ENCODE results near the gene HOXC5.

HOXC5 gene

GRCh38 chr12:53994264-53995001, 38.4 kb upstream of the HOXC5 start:
- in situ Hi-C loops (cut with HindIII; ENCODE audit: low pct_ligation_motif_present, low pct_unique_long_range_greater_than_20kb, low sequenced_read_pairs) = no loop called here

GRCh38 chr12:53995002-53995377, 37.9 kb upstream of the HOXC5 start:
- in situ Hi-C loops (cut with HindIII; ENCODE audit: low pct_ligation_motif_present, low pct_unique_long_range_greater_than_20kb, low sequenced_read_pairs) = no loop called here
- peak; percentile 65 for DNase-seq

More at GRCh38 chr12:53994264-53995001, 38.4 kb upstream of the HOXC5 start:
- DNase-seq = peak; percentile 46

GRCh38 chr12:53995378-53996239, 37.2 kb upstream of the HOXC5 start:
- in situ Hi-C loops (cut with HindIII; ENCODE audit: low pct_ligation_motif_present, low pct_unique_long_range_greater_than_20kb, low sequenced_read_pairs) = no loop called here
- peak; percentile 86 for DNase-seq

GRCh38 chr12:53996240-53997203, 36.3 kb upstream of the HOXC5 start:
- in situ Hi-C loops (cut with HindIII; ENCODE audit: low pct_ligation_motif_present, low pct_unique_long_range_greater_than_20kb, low sequenced_read_pairs) = no loop called here
- peak; percentile 49 for DNase-seq

- DNase-seq = no peak
- in situ Hi-C loops (cut with HindIII; ENCODE audit: low pct_ligation_motif_present, low pct_unique_long_range_greater_than_20kb, low sequenced_read_pairs) = no loop called here
These were observed 35.4 kb upstream of the HOXC5 start for GRCh38 chr12:53997204-53998109.

- in situ Hi-C loops (cut with HindIII; ENCODE audit: low pct_ligation_motif_present, low pct_unique_long_range_greater_than_20kb, low sequenced_read_pairs) = no loop called here
- DNase-seq = no peak
These were observed 34.5 kb upstream of the HOXC5 start for GRCh38 chr12:53998110-53998899.

- in situ Hi-C loops (cut with HindIII; ENCODE audit: low pct_ligation_motif_present, low pct_unique_long_range_greater_than_20kb, low sequenced_read_pairs) = no loop called here
- no peak for DNase-seq
These were observed 34.0 kb upstream of the HOXC5 start for GRCh38 chr12:53998900-53999236.

GRCh38 chr12:53999559-54000115, 33.2 kb upstream of the HOXC5 start:
- DNase-seq = peak; percentile 89
- in situ Hi-C loops (cut with HindIII; ENCODE audit: low pct_ligation_motif_present, low pct_unique_long_range_greater_than_20kb, low sequenced_read_pairs) = no loop called here

GRCh38 chr12:54000116-54001114, 32.4 kb upstream of the HOXC5 start, which contains the start of gene HOXC9:
Gene HOXC9, plus strand, starts transcription at chr12:54000161. Its CDS starts 28 bp downstream, at chr12:54000189.
- in situ Hi-C loops (cut with HindIII; ENCODE audit: low pct_ligation_motif_present, low pct_unique_long_range_greater_than_20kb, low sequenced_read_pairs) = no loop called here
- peak; percentile 51 for DNase-seq

- DNase-seq = no peak
- in situ Hi-C loops (cut with HindIII; ENCODE audit: low pct_ligation_motif_present, low pct_unique_long_range_greater_than_20kb, low sequenced_read_pairs) = no loop called here
These were observed 31.3 kb upstream of the HOXC5 start for GRCh38 chr12:54001283-54002187.

- in situ Hi-C loops (cut with HindIII; ENCODE audit: low pct_ligation_motif_present, low pct_unique_long_range_greater_than_20kb, low sequenced_read_pairs) = no loop called here
These were observed 30.5 kb upstream of the HOXC5 start for GRCh38 chr12:54002278-54002914.

GRCh38 chr12:54002915-54003389, 29.9 kb upstream of the HOXC5 start:
- in situ Hi-C loops (cut with HindIII; ENCODE audit: low pct_ligation_motif_present, low pct_unique_long_range_greater_than_20kb, low sequenced_read_pairs) = no loop called here
- no peak for DNase-seq

More at GRCh38 chr12:54002278-54002914, 30.5 kb upstream of the HOXC5 start:
- DNase-seq = no peak

GRCh38 chr12:54003625-54004024, 29.2 kb upstream of the HOXC5 start:
- no peak for DNase-seq
- in situ Hi-C loops (cut with HindIII; ENCODE audit: low pct_ligation_motif_present, low pct_unique_long_range_greater_than_20kb, low sequenced_read_pairs) = no loop called here

Data from ACHN (cell line).